Measurements from ENCODE around the gene PDZRN4. TPM values are rescaled to one million over a fixed set of nuclear protein-coding genes. Genes with fewer than 3 reads are reported as not detected.

Gene PDZRN4
- total RNA-seq, 1 donor from 2014 or later, result 24.8 TPM

DNA sequence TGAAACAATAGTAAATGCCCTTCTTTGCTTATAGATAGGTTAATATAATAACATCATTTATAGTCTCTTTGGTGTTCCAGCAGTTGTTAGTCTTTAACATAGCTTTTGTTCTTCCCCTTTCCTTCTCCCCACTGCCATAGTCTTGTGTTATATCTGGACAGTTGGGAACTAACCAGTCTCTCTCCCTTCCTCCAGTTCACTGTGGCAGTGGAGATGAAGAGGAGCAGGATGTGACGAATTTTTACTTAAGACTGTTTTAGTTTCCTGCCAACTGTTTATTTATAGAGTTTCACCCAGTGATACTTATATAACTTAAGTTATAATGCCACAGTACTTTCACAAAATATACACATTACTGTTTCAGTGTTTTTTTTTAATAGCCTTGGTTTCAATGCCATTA lies 277.4 kb downstream of the PDZRN4 start:
- DNase-seq (ENCODE audit: extremely low spot score in 2 of 2), result no peak
- intact Hi-C loops (cut with DNase I), result no loop called here

DNA sequence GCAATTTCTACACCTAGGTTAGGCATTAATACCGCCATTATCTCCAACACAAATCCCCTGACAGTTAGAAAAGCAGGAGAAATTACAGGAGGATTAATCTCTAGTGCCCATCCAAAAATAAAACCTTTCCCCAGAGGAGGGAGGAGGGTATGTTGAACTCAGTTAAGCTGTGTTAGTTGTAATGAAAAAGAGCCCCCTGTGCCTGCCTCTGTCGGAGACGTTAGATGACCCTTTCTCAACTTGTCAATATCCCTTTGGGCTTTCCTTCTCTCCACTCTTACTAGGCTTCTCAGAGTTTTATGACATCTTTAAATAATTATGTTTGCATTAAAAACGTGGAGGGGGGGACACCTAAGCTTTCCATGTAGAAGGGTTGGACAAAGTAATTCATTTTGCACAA lies 278.2 kb downstream of the PDZRN4 start:
- no peak overlapping the region for H3K27ac ChIP-seq
- no peak for TF ChIP-seq POLR2A (IDR thresholded peaks at IDR 0.05)
- no peak for TF ChIP-seq POLR2AphosphoS5 (IDR thresholded peaks at IDR 0.05; ENCODE audit: insufficient read depth in 1 of 2, low read depth in 1 of 2)
- TF ChIP-seq, protein P1, sequence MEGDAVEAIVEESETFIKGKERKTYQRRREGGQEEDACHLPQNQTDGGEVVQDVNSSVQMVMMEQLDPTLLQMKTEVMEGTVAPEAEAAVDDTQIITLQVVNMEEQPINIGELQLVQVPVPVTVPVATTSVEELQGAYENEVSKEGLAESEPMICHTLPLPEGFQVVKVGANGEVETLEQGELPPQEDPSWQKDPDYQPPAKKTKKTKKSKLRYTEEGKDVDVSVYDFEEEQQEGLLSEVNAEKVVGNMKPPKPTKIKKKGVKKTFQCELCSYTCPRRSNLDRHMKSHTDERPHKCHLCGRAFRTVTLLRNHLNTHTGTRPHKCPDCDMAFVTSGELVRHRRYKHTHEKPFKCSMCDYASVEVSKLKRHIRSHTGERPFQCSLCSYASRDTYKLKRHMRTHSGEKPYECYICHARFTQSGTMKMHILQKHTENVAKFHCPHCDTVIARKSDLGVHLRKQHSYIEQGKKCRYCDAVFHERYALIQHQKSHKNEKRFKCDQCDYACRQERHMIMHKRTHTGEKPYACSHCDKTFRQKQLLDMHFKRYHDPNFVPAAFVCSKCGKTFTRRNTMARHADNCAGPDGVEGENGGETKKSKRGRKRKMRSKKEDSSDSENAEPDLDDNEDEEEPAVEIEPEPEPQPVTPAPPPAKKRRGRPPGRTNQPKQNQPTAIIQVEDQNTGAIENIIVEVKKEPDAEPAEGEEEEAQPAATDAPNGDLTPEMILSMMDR (IDR thresholded peaks at IDR 0.05), result no peak
- no peak overlapping the region for H3K4me3 ChIP-seq
- no peaks in the 10 kb centered on the region for H3K4me1 ChIP-seq
- no peak for DNase-seq (ENCODE audit: extremely low spot score in 2 of 2)
- no peaks in the 10 kb centered on the region for H3K9me3 ChIP-seq
- intact Hi-C loops (cut with DNase I), result no loop called here
- H3K27me3 ChIP-seq, result no peaks in the 10 kb centered on the region
- H3K36me3 ChIP-seq, result no peaks in the 10 kb centered on the region

More for the DNA sequence above, 277.4 kb downstream of the PDZRN4 start:
- H3K4me3 ChIP-seq, result no peak overlapping the region
- no peaks in the 10 kb centered on the region for H3K9me3 ChIP-seq
- no peaks in the 10 kb centered on the region for H3K4me1 ChIP-seq
- H3K27ac ChIP-seq, result no peak overlapping the region
- H3K36me3 ChIP-seq, result no peaks in the 10 kb centered on the region
- no peaks in the 10 kb centered on the region for H3K27me3 ChIP-seq
- no peak for TF ChIP-seq POLR2A (IDR thresholded peaks at IDR 0.05)
- TF ChIP-seq, protein P1 (IDR thresholded peaks at IDR 0.05), result no peak
- no peak for TF ChIP-seq POLR2AphosphoS5 (IDR thresholded peaks at IDR 0.05; ENCODE audit: insufficient read depth in 1 of 2, low read depth in 1 of 2)

DNA sequence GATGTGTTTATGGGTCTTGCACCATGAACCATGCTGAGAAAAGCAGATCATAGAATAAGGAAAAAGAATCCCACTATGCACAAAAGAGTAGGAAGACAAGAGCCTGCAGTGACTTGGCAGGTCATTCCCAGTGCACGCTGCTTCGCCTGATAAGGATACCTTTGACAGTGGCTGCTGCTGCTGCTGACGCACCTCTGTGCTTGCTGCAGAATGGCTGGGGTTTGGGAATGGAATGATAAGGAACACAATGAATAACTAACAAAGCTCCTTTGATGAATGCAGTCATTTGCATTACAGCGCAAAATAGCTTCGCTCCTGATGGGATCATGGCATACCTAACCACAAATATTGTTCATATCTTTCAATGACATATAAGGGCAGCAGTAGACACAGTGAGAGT lies 278.7 kb downstream of the PDZRN4 start:
- Histone ChIP-seq H3K9me3 (no peaks in the 10 kb centered on the region), H3K4me1 (no peaks in the 10 kb centered on the region), H3K27ac (no peak overlapping the region), H3K4me3 (no peak overlapping the region), H3K36me3 (no peaks in the 10 kb centered on the region), H3K27me3 (no peaks in the 10 kb centered on the region)
- no peak for DNase-seq (ENCODE audit: extremely low spot score in 2 of 2)
- intact Hi-C loops (cut with DNase I), result no loop called here
- no peak for TF ChIP-seq POLR2A (IDR thresholded peaks at IDR 0.05)
- TF ChIP-seq POLR2AphosphoS5 (IDR thresholded peaks at IDR 0.05; ENCODE audit: insufficient read depth in 1 of 2, low read depth in 1 of 2), result no peak
- TF ChIP-seq, protein P1 (IDR thresholded peaks at IDR 0.05), result no peak

DNA sequence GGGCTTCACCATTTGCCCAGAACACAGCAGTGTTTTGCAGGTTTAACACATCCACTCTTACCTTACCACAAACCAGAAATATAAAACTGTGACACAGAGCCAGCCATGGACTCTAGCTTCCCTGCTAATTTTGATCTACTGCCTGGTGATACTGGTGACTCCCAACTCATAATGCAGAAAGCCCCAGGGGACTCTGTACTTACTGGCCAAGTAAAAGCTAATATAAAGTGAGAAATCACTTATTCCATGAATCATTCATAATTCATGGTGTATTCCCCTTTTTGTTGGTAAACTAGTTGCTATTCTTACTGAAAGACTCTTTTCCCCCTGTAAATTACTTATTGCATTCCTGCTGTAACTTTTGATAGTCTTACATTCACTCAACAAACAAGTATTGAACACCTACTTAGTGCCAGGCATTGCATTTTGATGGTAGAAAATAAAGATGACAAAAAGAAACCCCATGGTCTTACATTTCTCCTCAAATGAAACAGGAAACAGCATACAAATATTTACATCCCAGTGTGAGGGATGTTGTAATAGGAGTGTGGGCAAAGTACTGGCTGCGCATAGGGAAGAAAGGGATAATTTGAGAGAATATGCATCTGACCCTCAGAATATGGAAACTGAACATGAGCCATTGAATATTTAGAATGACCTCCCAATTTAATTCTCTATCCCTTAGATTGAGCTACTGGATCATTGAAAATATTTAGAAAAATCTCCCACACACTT lies 279.6 kb downstream of the PDZRN4 start:
- Histone ChIP-seq H3K27me3 (no peaks in the 10 kb centered on the region), H3K4me1 (no peaks in the 10 kb centered on the region), H3K9me3 (no peaks in the 10 kb centered on the region), H3K4me3 (no peak overlapping the region), H3K36me3 (no peaks in the 10 kb centered on the region), H3K27ac (no peak overlapping the region)
- no peak for DNase-seq (ENCODE audit: extremely low spot score in 2 of 2)
- intact Hi-C loops (cut with DNase I), result no loop called here
- TF ChIP-seq POLR2A (IDR thresholded peaks at IDR 0.05) (no peak), POLR2AphosphoS5 (IDR thresholded peaks at IDR 0.05; ENCODE audit: insufficient read depth in 1 of 2, low read depth in 1 of 2) (no peak)
- TF ChIP-seq, protein P1 (IDR thresholded peaks at IDR 0.05), result no peak

DNA sequence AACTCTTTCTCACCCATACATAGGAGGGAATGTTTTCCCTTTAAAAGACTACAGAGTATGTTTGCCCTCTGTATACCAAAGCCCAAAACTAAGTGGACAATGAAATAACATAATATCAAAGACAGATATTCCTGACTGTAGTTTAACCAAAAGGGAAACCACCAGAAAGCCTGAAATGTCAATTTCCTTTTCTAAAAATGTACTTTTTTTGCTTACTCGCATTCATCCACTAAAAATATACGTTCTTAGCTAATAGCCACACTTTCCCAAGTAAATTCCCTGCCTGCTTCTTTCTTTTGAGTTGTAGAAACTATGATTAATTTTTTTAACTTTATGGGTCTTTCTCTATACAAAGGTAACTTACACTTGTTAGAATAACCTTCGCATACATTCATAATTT lies 280.2 kb downstream of the PDZRN4 start:
- no peak overlapping the region for H3K27ac ChIP-seq
- H3K9me3 ChIP-seq, result no peaks in the 10 kb centered on the region
- intact Hi-C loops (cut with DNase I), result no loop called here
- no peaks in the 10 kb centered on the region for H3K36me3 ChIP-seq
- TF ChIP-seq, protein P1 (IDR thresholded peaks at IDR 0.05), result no peak
- TF ChIP-seq POLR2AphosphoS5 (IDR thresholded peaks at IDR 0.05; ENCODE audit: insufficient read depth in 1 of 2, low read depth in 1 of 2) (no peak), POLR2A (IDR thresholded peaks at IDR 0.05) (no peak)
- DNase-seq (ENCODE audit: extremely low spot score in 2 of 2), result no peak
- no peaks in the 10 kb centered on the region for H3K27me3 ChIP-seq
- H3K4me3 ChIP-seq, result no peak overlapping the region
- H3K4me1 ChIP-seq, result no peaks in the 10 kb centered on the region
